Stimulated activated naive CD8-positive, alpha-beta T cell treated with anti-CD3 and anti-CD28 coated beads, Interleukin-15, Interleukin-2, amounts not matched to agents 100 U/mL and 50 U/mL, for 24 hours (primary cell): ENCODE data around the gene INPP5A.

Source experiments
- ATAC-seq: fragments of 150-1000 bp; cut with Tn5 transposase; one replicate; pipeline ENCODE4 v1.10.0; 2021
- DNase-seq: peaks from one replicate; pipeline ENCODE4 v3.0.0; 2021

INPP5A gene

GRCh38 chr10:132722394-132723329 is 185.1 kb downstream of the INPP5A start:
- ATAC-seq, result no peak

DNA sequence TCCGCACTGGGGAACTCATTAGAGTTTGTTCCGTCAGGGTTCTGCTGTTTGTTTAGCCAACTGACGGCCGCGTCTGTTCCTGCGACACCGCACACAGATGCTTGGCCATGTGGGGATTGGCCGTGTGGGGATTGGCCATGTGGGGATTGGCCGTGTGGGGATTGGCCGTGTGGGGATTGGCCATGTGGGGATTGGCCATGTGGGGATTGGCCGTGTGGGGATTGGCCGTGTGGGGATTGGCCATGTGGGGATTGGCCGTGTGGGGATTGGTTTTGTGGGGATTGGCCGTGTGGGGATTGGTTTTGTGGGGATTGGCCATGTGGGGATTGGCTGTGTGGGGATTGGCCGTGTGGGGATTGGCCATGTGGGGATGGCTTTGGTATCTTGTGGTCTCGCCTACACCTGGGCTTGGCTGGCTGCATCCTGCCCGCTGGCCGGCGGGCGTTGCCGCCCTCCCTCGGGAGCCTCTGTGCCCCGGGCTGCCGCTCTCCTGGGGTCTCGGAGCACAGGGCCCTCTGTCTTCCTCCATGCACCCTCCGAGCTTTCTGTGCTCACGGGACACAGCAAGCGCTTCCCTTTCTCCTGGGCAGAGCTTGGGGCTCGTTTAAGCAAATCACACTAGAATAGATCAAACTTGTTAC is 185.9 kb downstream of the INPP5A start:
- ATAC-seq (no peak), DNase-seq (no peak)

More at GRCh38 chr10:132722394-132723329, 185.1 kb downstream of the INPP5A start:
- DNase-seq, result no peak

DNA sequence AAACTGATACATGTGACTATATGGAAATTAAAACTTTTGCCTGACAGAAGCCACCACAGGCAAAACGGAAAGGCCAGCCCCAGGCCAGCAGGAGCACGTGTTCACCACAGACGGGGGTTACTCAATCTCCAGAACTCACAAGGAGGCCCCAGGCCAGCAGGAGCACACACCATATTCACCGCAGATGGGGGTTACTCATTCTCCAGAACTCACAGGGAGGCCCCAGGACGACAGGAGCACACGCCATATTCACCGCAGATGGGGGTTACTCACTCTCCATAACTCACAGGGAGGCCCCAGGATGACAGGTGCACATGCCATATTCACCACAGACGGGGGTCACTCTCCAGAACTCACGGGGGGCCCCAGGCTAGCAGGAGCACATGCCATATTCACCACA is 186.9 kb downstream of the INPP5A start:
- ATAC-seq, result no peak
- DNase-seq, result no peak

GRCh38 chr10:132725202-132725601 is 187.6 kb downstream of the INPP5A start:
- DNase-seq (no peak), ATAC-seq (no peak)

GRCh38 chr10:132726194-132726593 is 188.6 kb downstream of the INPP5A start:
- DNase-seq (no peak), ATAC-seq (no peak)

GRCh38 chr10:132726951-132727350 is 189.4 kb downstream of the INPP5A start:
- ATAC-seq (no peak), DNase-seq (no peak)

- ATAC-seq, result no peak
- no peak for DNase-seq
Observed at GRCh38 chr10:132727411-132727810, 189.8 kb downstream of the INPP5A start.

DNA sequence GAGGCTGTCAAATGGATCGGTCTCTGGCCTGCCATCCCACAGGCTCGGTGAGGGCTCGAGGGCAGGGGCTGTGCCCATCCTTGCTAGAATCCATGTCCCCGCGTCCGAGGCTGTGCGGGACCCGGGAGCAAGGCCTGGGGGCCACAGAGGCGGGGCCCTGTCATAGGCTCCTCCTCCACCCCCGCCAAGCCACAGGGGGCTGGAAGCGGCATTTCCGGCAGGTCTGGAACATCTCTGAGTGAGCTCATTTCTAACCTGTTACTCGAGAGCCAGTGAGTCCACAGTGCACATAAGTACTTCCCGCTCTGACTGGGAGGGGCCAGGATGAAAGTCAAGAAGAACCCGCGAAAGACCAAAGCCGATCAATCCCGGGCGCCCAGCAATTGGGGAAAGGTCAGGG is 190.7 kb downstream of the INPP5A start:
- DNase-seq, result no peak

DNA sequence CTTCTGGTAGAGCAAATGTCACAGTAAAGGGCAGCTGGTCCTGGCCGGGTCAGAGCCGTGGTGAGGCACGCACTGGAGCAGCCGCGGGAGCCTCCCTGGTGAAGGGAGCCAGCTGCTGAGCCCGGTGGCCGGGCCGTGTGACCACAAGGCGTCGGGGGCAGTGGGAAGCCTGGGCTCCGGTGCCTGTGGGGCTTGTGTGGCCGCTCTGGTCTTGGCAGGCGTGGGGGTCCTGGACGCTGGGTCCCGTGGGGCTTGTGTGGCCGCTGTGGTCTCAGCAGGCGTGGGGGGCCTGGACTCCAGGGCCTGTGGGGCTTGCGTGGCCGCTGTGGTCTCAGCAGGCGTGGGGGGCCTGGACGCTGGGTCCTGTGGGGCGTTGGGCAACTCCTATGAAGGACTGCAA is 191.2 kb downstream of the INPP5A start:
- ATAC-seq, result no peak
- DNase-seq, result no peak

More for the DNA sequence above, 190.7 kb downstream of the INPP5A start:
- no peak for ATAC-seq

- ATAC-seq (no peak), DNase-seq (no peak)
Observed at GRCh38 chr10:132729810-132730572, 192.4 kb downstream of the INPP5A start.

DNA sequence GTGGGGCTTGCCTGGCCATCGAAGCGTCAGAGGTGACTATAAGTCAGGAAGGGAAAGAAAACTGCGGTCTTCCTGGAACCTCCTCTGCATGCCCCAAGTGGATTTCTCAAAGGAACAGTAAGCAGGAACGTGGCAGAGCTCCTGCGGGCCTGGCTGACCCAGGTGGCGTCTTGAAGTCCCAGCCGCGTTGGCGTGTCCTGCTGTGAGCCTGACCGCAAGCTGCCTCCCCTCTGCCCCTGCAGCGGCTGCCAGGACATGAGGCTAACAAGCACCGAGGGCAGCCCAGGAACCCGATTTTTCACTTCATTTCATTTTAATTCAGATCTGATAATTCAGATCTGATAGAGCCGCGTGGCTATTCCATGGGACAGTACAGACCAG is 193.0 kb downstream of the INPP5A start:
- DNase-seq, result no peak
- no peak for ATAC-seq

DNA sequence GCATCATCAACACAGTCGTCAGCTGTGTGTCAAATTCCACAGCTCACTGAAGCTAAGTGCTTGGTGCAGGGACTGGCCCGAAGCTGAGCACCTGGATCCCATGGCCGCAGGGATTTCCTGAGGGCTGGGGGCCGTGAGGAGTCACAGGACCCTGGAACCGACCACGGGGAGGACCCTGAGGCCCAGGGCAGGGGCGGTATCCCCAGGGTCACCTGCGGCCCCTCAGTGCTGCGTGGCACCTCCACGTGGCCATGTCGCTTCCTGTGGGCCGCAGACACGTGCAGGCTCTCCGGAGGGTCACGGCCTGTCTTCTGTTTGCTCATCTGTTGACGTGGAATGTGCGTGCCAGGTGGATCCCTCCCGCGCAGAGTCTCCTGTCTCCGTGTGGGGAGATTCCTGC is 194.9 kb downstream of the INPP5A start:
- DNase-seq (no peak), ATAC-seq (no peak)

DNA sequence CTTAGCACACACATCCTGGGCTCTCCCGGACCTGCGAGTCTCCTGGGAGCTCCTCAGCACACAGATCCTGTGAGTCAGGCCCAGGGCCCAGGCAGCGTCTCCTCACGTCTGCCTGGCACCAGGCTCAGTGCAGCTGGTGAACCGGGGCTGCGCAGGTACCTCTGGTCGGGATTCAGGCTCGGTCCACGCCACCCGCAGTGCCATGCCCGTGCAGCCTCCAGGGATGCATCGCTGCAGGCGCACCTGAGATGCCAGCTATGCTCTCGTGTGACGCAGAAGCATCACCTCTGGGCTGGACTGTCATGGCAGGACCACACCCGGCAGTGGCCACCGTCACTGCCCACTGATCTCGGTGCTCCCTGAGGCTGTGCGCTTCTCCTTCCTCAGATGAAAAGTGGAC is 196.3 kb downstream of the INPP5A start:
- DNase-seq (no peak), ATAC-seq (no peak)

DNA sequence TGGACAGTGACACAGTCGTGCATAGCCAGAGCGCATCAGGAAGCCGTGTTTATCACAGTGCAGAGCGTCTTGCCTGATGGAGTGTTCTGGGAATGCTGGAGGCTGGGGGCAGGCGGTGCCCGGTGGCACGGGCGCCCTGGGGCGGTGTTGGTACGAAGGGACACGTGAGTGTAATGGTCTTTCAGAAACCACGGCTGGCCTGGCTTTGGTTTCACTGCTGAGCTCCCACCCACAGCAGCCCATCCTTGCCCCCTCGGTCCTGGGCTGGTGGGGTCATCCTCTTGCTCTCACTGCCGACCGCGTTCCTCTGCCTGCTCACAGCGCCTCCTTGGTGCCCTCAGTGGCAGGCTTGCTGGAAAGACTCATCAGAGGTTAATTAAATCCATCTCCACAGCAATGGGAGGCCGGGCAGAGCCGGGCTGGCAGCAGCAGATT is 197.8 kb downstream of the INPP5A start:
- DNase-seq (no peak), ATAC-seq (no peak)

- DNase-seq (no peak), ATAC-seq (no peak)
Observed at GRCh38 chr10:132735923-132736391, 198.4 kb downstream of the INPP5A start.

DNA sequence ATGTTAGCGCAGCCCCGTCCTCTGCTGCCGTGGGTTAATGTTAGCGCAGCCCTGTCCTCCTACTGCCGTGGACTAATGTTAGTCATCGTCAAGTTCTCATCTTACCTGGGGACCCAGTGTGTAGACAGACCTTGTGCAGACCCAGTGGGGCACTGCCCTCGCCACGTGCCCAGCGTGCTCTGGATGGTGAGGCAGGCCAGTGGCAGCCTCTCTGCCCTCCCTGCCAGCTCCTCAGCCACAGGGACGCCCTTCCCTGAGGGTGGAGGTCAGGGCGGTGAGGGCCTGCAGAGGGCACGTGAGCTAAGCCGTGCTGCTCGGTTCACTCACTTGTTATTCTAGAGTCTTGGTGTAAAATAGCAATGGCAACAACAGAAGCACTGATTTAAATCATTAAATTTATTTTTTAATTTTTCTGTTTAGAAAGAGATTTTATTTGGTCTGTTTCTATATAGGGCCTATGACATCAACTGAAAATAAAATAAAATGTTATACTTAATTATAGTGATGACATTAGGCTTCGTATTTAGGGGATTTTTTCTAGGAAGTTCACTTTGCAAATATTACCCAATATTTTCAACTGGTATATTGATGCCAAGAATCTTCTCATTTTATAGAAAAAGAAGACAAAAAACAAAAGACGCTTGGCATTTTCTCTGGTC is 199.9 kb downstream of the INPP5A start:
- DNase-seq (no peak), ATAC-seq (no peak)

- ATAC-seq (no peak), DNase-seq (no peak)
Observed at GRCh38 chr10:132738454-132739224, 201.1 kb downstream of the INPP5A start.

- ATAC-seq (no peak), DNase-seq (no peak)
Observed at GRCh38 chr10:132739225-132739613, 201.6 kb downstream of the INPP5A start.

DNA sequence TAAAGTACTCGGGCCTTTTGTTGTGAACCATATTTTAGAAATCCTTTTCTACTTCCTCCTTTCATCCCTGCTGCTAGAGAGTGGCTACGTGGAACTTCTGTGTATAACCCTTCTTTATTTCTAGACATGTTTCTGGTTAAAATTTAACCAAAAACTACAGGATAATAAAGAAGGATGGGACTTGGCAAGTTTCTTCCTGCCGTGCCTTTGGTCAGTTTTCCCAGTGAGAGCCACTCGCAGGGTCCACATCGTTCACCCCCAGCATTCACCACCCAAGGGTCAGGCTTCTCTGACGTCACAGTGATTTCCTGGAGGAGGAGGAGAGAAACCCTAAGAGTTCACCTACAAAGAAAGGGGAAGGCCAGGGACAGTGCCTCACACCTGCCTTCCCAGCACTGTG is 203.0 kb downstream of the INPP5A start:
- ATAC-seq, result no peak
- DNase-seq, result no peak

DNA sequence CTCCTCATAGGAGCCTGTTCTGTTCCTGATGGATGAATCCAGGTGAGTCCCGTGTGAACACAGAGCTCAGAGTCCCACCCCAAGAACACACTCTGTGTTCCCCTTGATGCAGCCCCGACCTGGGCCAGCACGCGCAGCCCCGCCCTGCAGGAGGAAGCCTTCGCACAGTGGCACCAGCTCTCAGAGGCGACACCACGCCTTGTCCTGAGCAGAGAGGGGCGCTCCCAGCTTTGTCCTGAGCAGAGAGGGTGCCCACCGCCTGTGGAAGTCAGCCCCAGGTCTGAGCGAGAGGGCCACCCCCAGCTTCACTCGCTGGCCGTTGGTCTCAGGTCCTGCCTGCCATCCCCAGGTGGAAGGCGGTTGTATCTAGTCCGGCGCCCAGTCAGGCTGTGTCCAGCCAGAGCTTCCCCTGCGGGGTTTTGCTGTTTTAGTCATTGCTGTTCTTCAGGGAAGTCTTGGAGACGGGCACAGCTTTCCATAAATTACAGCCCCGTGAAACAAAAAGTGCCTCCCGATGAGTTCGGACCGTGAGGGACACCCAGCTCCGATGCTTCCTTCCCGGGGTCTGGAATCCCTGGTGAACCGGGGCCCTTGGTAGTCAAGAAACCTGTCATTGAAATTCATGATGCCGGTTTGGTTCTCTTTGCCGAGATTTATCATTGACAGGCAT is 204.7 kb downstream of the INPP5A start:
- DNase-seq, result no peak
- no peak for ATAC-seq

- no peak for ATAC-seq
Observed at GRCh38 chr10:132742837-132743194, 205.2 kb downstream of the INPP5A start.

More at GRCh38 chr10:132742837-132743194, 205.2 kb downstream of the INPP5A start:
- DNase-seq, result no peak
